Activated naive CD8-positive, alpha-beta T cell treated with anti-CD3 and anti-CD28 coated beads, Interleukin-2, amount 50 U/mL, for 24 hours (primary cell): ENCODE measurements around the gene FAM20B.

Experiments used
- ATAC-seq: fragments of 150-1000 bp; cut with Tn5 transposase; one replicate; pipeline ENCODE4 v1.10.0; 2021
- DNase-seq: peaks from one replicate; pipeline ENCODE4 v3.0.0; 2021
- H3K27ac Mint-ChIP-seq: one replicate; pipeline ENCODE4 v1.8.0; 2021; ENCODE audit warnings: mild to moderate bottlenecking, mixed read lengths
- H3K27me3 Mint-ChIP-seq: one replicate; pipeline ENCODE4 v1.8.0; 2021; ENCODE audit warnings: mixed read lengths
- H3K36me3 Mint-ChIP-seq: one replicate; pipeline ENCODE4 v1.8.0; 2021; ENCODE audit warnings: low read depth, mixed read lengths
- H3K4me1 Mint-ChIP-seq: one replicate; pipeline ENCODE4 v1.8.0; 2021; ENCODE audit warnings: mixed read lengths
- H3K4me3 Mint-ChIP-seq: one replicate; pipeline ENCODE4 v1.8.0; 2021; ENCODE audit warnings: mild to moderate bottlenecking, moderate library complexity, mixed read lengths
- H3K9me3 Mint-ChIP-seq: one replicate; pipeline ENCODE4 v1.8.0; 2021; ENCODE audit warnings: mixed read lengths

Gene FAM20B

GRCh38 chr1:179014123-179014522 lies 11.6 kb upstream of the FAM20B start:
- Mint-ChIP-seq H3K9me3 (no peaks in the 10 kb centered on the region), H3K4me1 (no peaks in the 10 kb centered on the region), H3K4me3 (no peak overlapping the region), H3K27me3 (peaks cover 3% of the 10 kb centered on the region), H3K36me3 (no peaks in the 10 kb centered on the region), H3K27ac (no peak overlapping the region)
- DNase-seq = no peak
- no peak for ATAC-seq

- Mint-ChIP-seq H3K36me3 (no peaks in the 10 kb centered on the region), H3K27ac (no peak overlapping the region)
Measured at GRCh38 chr1:179015396-179015795, 10.3 kb upstream of the FAM20B start.

GRCh38 chr1:179016706-179017382 lies 8.8 kb upstream of the FAM20B start:
- no peak overlapping the region for H3K27ac Mint-ChIP-seq
- H3K9me3 Mint-ChIP-seq = no peaks in the 10 kb centered on the region
- DNase-seq = no peak

More at GRCh38 chr1:179015396-179015795, 10.3 kb upstream of the FAM20B start:
- Mint-ChIP-seq H3K4me1 (no peaks in the 10 kb centered on the region), H3K27me3 (peaks cover 3% of the 10 kb centered on the region), H3K9me3 (no peaks in the 10 kb centered on the region), H3K4me3 (no peak overlapping the region)
- no peak for ATAC-seq
- no peak for DNase-seq

GRCh38 chr1:179017383-179018326 lies 8.0 kb upstream of the FAM20B start:
- no peak overlapping the region for H3K4me3 Mint-ChIP-seq
- DNase-seq = no peak
- H3K4me1 Mint-ChIP-seq = no peaks in the 10 kb centered on the region
- peaks cover 2% of the 10 kb centered on the region for H3K27me3 Mint-ChIP-seq
- ATAC-seq = no peak
- H3K36me3 Mint-ChIP-seq = no peaks in the 10 kb centered on the region
- no peaks in the 10 kb centered on the region for H3K9me3 Mint-ChIP-seq
- no peak overlapping the region for H3K27ac Mint-ChIP-seq

More at GRCh38 chr1:179016706-179017382, 8.8 kb upstream of the FAM20B start:
- H3K4me3 Mint-ChIP-seq = no peak overlapping the region
- H3K4me1 Mint-ChIP-seq = no peaks in the 10 kb centered on the region
- H3K36me3 Mint-ChIP-seq = no peaks in the 10 kb centered on the region
- H3K27me3 Mint-ChIP-seq = peaks cover 2% of the 10 kb centered on the region
- no peak for ATAC-seq

GRCh38 chr1:179021873-179022272 lies 3.8 kb upstream of the FAM20B start:
- Mint-ChIP-seq H3K4me1 (peaks cover 10% of the 10 kb centered on the region), H3K27me3 (peaks cover 2% of the 10 kb centered on the region), H3K9me3 (no peaks in the 10 kb centered on the region), H3K4me3 (no peak overlapping the region), H3K27ac (no peak overlapping the region), H3K36me3 (no peaks in the 10 kb centered on the region)
- ATAC-seq (no peak), DNase-seq (no peak)

GRCh38 chr1:179023946-179024650 lies 1.6 kb upstream of the FAM20B start:
- no peak for DNase-seq
- peak overlapping the region; percentile 32 for H3K27ac Mint-ChIP-seq
- H3K9me3 Mint-ChIP-seq = no peaks in the 10 kb centered on the region
- H3K4me1 Mint-ChIP-seq = peaks cover 28% of the 10 kb centered on the region
- no peak overlapping the region for H3K4me3 Mint-ChIP-seq
- no peaks in the 10 kb centered on the region for H3K36me3 Mint-ChIP-seq
- H3K27me3 Mint-ChIP-seq = no peaks in the 10 kb centered on the region
- no peak for ATAC-seq

GRCh38 chr1:179025975-179026812 lies 500 bp downstream of the FAM20B start:
- Mint-ChIP-seq H3K27me3 (no peaks in the 10 kb centered on the region), H3K4me3 (peak overlapping the region; percentile 91), H3K4me1 (peaks cover 45% of the 10 kb centered on the region), H3K36me3 (no peaks in the 10 kb centered on the region), H3K9me3 (no peaks in the 10 kb centered on the region), H3K27ac (peak overlapping the region; percentile 94)
- DNase-seq (peak; percentile 76), ATAC-seq (peak; percentile 88)

GRCh38 chr1:179026813-179027669 lies 1.3 kb downstream of the FAM20B start:
- ATAC-seq (no peak), DNase-seq (no peak)
- H3K27ac Mint-ChIP-seq = peak overlapping the region; percentile 94
- H3K9me3 Mint-ChIP-seq = no peaks in the 10 kb centered on the region
- H3K4me1 Mint-ChIP-seq = peaks cover 53% of the 10 kb centered on the region
- H3K36me3 Mint-ChIP-seq = no peaks in the 10 kb centered on the region
- peak overlapping the region; percentile 91 for H3K4me3 Mint-ChIP-seq
- no peaks in the 10 kb centered on the region for H3K27me3 Mint-ChIP-seq

GRCh38 chr1:179029321-179029759 lies 3.6 kb downstream of the FAM20B start:
- H3K4me1 Mint-ChIP-seq = peaks cover 66% of the 10 kb centered on the region
- no peak for ATAC-seq
- H3K9me3 Mint-ChIP-seq = no peaks in the 10 kb centered on the region
- H3K36me3 Mint-ChIP-seq = no peaks in the 10 kb centered on the region
- no peak overlapping the region for H3K27ac Mint-ChIP-seq
- DNase-seq = no peak
- H3K27me3 Mint-ChIP-seq = no peaks in the 10 kb centered on the region
- no peak overlapping the region for H3K4me3 Mint-ChIP-seq

GRCh38 chr1:179030130-179030529 lies 4.4 kb downstream of the FAM20B start:
- H3K4me3 Mint-ChIP-seq = no peak overlapping the region

GRCh38 chr1:179030683-179031082 lies 5.0 kb downstream of the FAM20B start:
- DNase-seq = no peak
- peaks cover 73% of the 10 kb centered on the region for H3K4me1 Mint-ChIP-seq
- no peaks in the 10 kb centered on the region for H3K27me3 Mint-ChIP-seq
- no peak overlapping the region for H3K4me3 Mint-ChIP-seq
- no peaks in the 10 kb centered on the region for H3K36me3 Mint-ChIP-seq
- no peak for ATAC-seq
- no peak overlapping the region for H3K27ac Mint-ChIP-seq
- no peaks in the 10 kb centered on the region for H3K9me3 Mint-ChIP-seq

More at GRCh38 chr1:179030130-179030529, 4.4 kb downstream of the FAM20B start:
- Mint-ChIP-seq H3K27me3 (no peaks in the 10 kb centered on the region), H3K4me1 (peaks cover 71% of the 10 kb centered on the region), H3K27ac (no peak overlapping the region), H3K36me3 (no peaks in the 10 kb centered on the region), H3K9me3 (no peaks in the 10 kb centered on the region)
- no peak for DNase-seq
- ATAC-seq = no peak

- no peaks in the 10 kb centered on the region for H3K36me3 Mint-ChIP-seq
- DNase-seq (no peak), ATAC-seq (no peak)
- no peaks in the 10 kb centered on the region for H3K27me3 Mint-ChIP-seq
- no peaks in the 10 kb centered on the region for H3K9me3 Mint-ChIP-seq
- H3K27ac Mint-ChIP-seq = no peak overlapping the region
- no peak overlapping the region for H3K4me3 Mint-ChIP-seq
- H3K4me1 Mint-ChIP-seq = peaks cover 78% of the 10 kb centered on the region
Measured at GRCh38 chr1:179031284-179031683, 5.6 kb downstream of the FAM20B start.

- Mint-ChIP-seq H3K9me3 (no peaks in the 10 kb centered on the region), H3K4me1 (peaks cover 81% of the 10 kb centered on the region), H3K27ac (no peak overlapping the region)
Measured at GRCh38 chr1:179031855-179032513, 6.3 kb downstream of the FAM20B start.

More at GRCh38 chr1:179031855-179032513, 6.3 kb downstream of the FAM20B start:
- DNase-seq (no peak), ATAC-seq (no peak)
- H3K27me3 Mint-ChIP-seq = no peaks in the 10 kb centered on the region
- H3K36me3 Mint-ChIP-seq = no peaks in the 10 kb centered on the region
- H3K4me3 Mint-ChIP-seq = no peak overlapping the region
